NCI-H2029 treated with DMSO at 0.1 percent for 48 hours (cell line): ENCODE data around the gene ZFYVE28.
"Not testable (repeated sequence)": the region's sequence is repeated elsewhere in the genome, so short reads cannot be mapped to it uniquely, and the experiment has no call there.

Experiments used
- DNase-seq: peaks from one replicate; lab custom pipeline; 2025; lab: John Stamatoyannopoulos, UW

Gene ZFYVE28

DNA sequence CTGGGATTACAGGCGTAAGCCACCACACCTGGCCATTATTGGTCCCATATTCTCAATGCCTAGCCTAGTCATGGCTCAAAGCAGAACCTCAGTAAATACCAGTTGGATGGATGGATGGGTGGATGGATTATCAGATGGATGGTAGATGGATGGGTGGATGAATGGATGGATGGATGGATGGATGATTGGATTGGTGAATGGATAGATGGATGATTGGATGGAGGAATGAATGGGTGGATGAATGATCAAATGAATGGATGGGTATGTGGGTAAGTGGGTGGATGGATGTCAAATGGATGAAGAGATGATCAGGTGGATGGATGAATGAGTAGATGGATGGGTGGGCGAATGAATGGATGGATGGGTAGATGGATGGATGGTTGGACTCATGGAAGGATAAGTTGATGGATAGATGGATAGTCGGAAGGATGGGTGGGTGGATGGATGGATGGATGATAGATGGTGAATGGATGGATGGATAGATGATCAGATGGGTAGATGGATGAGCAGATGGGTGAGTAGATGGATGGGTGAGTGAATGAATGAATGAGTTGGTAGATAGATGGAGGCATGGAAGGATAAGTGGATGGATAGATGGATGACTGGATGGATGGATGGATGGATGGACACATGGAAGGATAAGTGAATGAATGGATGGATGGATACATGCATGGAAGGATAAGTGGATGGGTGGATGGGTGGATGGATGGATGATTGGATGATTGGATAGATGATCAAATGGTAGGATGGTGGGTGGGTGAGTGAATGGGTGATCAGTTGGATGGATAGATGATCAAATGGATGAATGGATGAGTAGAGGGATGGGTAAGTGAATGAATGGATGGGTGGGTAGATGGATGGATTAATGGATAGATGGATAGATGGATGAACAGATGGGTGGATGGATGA is 28.5 kb upstream of the ZFYVE28 start:
- no peak for DNase-seq

DNA sequence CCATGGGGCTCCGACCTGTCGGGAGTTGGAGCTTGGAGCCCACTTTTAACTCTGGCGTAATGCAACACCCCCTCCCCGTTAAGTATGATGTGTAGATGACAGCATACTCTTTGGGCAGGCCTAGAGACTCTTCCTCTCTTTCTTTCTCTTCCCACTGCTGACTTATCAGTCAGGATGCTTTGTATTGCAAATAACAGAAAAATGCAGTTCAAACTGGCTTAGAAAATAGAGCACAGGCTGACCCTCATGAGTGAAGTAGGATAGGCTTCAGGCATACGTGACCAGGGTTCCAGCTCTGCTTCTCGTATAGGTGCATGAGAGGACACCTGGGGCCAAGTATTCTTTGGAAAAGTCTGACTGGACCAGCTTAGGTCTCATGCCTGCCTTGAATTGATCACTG is 27.1 kb upstream of the ZFYVE28 start:
- DNase-seq, result no peak

DNA sequence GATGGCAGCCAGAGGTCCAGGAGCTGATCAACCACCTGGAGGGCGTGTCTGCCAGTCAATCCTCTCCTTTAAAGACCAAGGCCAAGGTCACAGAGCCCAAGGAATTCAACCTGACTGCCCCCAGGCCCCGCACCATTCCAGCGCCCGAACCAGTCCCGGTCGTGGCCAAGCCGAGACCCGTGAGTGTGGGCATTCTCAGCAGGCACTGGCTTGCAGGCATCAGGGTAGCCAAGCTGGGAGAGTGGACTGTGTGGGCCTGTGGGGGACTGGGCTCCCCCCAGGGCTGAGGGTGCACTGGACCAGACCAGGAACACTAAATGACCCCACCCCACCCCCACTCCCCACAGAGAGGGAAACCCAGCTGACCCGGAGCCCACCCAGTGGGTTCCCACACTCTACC is 26.7 kb upstream of the ZFYVE28 start:
- DNase-seq, result no peak

DNA sequence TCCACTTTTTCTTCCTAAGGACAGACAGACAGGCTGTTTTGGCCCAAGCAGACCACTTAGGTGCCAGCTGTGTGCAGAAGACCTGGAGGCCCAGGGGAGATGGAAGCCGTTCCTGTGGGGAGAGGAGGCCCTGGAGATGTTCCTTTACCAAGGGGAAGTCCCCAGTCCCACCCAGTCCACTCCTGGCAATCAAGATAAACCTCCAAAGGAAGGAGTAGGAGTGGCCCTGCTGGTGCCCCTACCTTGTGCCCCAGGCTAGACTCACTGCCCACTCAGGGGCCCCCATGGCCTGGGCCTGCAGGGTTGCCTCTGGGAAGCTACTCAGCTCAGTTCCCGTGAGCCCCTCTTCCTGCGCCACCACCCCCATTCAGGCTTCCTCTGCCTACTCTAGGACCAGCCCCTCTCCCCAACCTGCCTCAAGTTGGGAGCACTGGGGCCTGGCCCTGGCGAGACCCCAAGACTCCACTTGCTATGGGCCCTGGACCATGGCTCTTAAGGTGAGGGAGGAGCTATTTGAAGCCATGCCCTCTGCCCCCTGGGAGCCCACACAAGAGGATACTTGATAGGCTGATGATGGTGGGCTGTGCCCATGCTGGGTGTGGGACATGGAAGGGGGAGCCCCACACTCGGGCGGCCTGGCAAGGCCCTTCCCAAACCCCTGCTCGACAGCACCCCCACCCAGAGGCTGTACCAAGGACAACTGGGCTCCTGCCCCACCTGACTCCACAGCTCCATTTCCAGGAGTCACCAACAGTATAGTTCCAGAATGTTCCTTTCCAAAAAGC is 25.7 kb upstream of the ZFYVE28 start:
- DNase-seq, result no peak

DNA sequence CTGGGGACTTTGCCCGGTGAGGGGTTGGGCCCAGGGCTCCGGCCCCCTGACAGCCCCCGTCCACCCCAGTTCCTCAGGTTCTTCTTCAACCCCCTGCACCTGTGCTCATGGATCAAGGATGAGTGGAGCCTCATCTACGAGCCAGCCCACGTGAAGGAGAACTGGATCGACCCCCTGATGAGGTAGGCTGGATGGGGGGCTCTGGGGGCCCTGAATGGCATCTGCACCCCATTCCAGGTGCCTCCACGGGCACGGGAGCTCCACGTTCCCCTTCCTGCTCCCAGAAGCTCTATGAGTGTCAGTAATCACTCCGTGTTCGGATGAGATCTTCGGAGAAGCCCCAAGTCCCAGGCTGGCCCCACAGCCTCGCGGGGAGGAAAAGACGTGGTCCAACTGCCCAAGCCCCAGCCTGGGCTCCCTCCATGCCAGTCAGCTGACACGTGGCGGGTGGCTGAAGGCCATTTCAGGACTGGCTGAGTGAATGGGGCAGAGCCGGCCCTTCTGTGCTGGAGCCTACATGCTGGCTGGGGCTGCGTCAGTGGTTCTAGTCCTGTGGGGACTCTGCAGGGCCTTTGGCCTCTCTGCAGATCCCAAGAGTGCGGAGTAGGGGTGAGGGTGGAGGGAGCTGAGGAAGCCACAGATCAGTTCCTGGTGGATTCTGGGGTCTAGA is 24.8 kb upstream of the ZFYVE28 start:
- DNase-seq, result no peak

DNA sequence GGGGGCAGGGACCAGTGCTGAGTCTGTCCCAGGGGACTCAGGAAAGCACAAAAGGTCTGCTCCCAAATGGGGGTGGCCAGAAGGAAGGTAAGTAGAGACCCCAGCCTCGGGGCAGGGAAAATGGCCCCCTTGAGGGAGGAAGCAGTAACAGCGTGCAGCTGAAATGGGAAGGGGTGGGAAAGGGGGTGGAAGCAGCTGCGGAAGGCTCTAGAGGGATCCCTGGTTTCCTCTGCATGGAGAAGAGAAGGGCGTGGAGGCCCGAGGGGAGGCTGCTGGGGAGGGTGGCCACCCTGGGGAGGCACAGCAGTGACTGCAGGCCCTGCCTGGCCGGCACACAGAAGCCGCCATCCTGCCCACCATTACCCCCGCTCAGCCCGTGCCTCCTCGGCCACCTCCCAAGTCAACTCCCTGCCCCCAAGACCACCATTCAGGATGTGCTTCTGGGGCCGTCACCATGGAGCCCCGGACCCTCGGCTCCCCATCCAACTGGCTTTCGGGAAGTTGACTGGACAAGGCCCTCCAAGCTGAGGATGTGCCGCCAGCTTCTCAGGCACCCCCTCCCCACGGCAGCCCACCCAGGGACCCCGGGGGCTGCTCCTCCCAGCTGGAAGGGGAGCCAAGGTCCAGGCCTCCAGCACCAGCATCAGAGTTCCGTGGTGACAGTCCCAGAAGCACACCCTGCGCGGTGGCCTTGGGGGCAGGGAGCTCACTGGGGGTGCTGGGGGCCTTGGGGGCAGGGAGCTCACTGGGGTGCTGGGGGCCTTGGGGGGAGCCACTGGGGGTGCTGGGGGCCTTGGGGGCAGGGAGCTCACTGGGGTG is 23.9 kb upstream of the ZFYVE28 start:
- no peak for DNase-seq

DNA sequence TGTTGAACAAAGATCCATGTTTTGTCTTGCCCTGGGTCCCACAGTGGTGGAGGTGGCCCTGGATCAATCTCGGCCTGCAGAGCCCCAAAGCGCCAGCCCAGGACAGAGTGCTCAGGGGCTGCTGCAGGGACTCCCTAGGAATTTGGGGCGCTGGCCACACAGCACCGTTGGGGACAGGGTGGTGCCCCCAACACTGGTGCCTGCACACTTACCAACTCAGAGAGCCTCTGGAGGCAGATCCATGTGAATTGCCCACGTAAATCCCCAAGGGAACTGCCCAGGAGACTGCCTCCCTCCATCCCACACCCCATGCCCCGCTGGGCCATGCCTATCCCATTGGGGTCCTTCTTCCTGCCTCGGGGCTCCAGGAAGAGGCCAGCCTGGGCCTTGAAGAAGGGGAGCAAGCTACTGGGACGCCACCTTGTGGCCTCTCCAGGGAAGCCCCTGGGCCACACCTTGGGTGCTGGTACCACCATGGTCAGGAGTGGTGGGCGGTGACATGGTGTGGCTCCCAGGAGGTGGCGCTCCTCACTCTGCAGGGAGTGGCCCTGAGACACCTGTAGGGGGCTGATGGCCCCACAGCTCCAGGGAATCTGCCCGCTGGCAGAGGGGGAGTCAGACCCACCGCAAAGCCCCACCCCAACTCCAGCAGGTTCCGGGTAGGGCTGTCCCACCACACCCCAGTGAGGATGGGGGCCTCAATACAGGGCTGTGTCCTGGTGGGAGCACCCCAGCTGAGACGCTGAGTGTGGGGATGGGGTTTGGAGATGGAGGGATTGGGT is 23.1 kb upstream of the ZFYVE28 start:
- no peak for DNase-seq

DNA sequence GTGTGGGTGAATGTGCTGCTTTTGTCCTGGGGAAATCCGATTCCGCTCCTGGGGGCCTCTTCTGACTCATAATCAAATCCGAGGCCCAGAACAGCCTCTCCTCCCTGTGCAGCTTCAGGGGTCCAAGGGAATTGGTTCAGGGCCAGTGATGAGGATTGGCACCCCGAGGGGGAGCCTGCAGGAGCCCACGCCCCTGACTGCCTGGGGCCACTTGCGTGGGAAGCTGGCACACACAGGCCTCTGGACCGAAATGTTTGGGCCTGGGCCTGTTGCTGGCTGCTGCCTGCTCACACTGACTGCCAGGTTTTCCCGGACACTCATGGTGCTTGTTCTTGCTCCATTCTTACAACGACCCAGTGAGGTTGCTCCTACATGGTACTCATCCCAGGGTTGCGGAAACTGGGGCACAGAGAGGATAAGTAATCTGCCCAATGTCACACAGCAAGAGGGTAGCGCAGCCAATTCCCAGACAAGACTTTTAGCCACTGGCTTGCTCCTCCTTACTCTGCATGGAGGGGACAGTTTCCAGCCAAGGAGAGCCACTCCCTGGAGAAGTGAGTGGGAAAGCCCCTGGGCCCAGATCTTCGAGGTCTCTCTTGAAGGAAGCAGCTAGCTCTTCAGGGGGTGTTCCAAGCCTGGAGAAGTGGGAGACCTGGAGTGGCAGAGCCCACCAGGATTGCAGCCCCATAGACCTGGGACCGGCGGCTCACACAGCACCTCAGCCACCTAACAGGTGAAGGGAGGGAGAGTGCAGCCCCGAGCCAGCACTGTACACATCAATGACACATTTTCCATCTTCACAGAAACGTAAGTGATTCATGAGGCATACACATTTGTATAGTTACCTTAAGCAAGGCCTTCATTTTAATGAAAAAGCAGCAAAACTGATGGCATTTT is 20.6 kb upstream of the ZFYVE28 start:
- DNase-seq, result no peak

DNA sequence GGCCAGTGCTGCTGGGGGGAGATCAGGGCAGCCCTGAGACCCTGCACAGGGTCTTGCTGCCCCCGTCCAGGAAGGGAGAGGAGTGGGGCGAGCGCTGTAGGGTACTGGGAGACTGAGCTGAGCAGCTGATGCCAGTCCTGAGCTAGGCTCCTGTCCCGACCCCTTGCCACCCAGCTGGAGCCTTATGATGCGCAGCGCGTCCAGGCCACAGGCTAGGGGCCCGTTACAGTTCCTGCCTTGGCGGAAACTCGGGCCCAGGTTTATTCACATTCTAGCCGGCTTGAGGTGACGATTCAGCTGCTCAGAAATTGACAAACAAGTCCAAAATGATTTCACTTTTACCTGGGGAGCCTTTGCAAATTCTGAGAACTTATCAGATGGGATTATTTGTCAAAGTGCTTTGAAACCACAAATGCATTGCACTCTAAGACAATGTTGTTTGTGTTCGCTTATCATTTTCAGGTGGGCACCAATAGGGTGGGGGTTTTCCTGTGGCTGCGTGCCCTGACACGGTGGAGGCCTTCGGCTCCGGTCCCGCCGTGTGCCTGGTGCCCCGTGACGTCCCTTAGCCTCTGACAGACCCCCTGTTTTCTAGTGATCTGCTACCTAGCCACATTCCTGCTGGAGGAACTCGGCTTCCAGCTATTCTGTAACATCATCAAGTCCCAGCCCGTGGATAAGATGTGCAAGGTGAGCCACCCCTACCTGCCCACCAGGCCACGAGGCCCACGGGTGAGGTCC is 19.2 kb upstream of the ZFYVE28 start:
- DNase-seq, result no peak

DNA sequence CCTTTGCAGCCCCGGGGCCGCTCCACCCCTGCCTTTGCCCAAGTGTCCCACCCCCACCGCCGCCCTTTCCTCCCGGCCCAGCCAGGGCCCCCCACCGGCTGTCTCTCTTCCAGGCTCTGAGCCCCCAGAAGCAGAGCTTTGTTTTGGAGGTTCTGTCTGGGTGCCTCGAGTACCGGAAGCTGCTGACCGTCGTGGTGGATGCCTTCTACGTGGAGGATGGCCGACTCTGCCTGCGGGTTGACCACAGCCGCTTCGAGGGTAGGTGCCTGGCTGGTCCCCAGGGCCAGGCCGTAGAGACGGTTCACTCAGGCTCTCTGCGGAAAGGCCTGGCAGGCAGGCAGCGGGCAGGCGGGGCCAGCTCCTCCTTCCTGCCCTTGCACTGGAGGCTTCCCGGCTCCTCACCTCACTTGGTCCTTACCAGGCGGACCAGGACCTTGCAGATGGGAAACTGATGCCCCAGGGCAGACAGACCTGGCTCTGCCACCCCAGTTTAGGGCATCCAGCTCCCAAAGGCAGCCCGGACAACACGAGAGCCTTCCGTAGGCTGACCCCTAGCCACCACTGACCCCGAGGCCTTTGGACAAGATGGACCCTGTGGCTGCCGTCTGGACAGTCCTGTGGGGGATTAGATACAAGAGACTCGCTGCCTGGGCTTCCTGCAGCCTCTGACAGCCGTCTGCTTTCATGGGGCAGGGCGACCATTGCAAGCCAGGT is 18.5 kb upstream of the ZFYVE28 start:
- no peak for DNase-seq

DNA sequence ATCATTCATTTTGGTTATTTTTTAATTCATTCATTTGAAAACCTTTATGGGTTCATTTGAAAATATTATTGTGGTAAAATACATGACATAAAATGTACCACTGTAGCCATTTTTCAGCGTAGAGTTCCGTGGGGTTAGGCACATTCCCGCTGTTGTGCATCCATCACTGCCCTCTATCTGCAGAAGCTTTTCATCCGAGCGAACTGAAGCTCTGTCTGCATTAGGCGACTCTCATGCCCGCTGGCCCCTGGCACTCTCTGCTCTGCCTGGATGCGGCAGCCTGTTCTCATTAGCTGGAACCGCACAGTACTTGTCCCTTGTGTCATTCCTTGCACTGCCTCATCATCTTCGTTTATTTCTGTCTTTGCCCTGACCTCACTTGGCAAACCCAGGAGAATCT is 17.9 kb upstream of the ZFYVE28 start:
- DNase-seq, result no peak

DNA sequence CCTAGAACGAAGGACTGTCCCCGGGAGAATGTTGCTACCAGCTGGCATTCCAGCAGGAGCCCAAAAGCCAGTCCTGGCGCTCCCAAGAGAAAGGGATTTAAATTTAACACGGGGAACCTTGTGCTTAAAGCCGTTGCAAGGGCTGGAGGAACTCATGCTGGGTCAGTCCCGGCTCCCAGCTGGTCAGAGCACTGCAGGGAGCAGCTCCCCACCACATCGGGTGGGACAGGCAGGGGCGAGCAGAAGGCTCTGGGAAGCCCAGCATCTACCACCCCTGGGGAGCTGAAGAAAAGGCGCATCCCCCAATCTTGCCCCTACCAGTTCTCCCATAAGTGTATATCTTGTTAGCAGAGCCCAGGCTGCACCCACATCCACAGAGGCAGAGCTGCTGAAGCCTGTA is 16.0 kb upstream of the ZFYVE28 start:
- no peak for DNase-seq

DNA sequence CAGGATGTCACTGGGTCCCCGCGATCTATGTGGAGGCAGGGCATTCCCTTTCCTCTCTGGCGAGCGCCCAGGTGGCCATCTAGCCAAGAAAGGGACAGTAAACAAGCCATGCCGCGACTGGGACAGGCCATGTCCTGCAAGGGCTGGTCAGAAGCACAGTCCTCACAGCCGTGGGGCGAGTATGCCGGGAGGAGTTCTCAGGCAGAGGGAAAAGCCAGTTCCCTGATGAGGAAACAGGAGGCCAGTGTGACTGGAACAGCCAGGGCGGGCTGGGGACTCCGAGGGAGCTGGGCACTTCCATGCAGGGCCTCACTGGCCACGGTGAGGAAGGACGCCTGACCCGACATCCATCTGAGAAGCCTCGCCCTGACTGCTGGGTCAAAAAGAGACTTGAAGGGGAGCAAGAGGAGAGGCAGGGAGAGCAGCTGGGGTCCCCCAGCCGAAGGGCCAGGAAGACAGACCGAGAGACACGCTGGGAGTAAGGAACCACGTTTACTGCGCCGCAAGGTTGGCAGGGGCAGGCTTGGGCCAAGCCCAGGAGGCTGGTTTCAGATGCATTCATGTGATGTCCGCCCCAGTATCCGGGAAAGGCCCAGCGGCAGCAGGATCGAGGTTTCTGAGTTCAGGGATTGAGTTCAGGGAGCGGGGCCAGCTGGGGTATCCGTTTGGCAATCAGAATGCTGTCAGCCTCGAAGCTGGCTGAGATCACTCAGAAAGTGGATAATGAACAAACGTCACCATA is 15.3 kb upstream of the ZFYVE28 start:
- no peak for DNase-seq

DNA sequence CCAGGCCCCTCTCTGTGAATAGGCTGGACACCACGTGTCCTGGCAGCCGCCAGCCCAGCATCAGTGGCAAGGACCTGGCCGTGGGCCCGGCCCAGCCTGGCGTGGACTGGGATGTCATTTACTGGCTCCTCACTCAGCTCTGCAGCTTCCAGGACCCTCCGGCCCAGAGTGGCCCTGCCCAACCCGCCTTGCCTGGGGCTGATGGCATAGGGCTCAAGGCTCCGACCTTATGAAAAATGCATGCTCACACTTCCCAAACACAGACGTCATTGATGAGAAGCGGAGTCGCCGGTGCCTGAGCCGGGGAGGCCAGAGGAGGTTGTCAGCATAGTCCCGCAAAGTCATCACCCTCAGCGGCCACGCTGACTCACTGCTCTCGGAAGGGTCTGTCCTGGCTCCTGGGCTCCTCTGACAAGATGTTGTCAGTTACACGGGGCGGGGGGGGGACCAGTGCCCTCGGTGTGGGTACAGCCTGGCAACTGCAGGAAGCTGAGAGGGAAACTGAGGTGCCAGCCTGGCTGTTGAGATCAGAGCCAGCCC is 14.6 kb upstream of the ZFYVE28 start:
- no peak for DNase-seq

DNA sequence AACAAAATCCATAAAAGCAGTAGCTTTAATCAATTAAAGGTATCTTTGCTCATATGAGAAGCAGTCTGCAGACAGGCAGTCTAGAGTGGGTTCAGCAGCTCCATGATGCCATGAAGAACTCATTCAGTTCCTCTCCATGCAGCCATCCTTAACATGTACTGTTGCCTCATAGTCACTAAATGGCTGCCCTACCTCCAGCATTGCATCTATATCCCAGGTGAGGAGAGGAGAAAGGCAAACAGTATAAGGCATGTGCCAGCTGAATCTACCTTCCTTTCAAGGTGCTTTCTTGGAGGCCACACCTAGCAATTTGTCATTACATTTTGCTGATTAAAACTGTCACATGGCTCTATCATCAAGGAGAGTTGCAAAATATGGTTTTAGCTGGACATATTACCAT is 13.6 kb upstream of the ZFYVE28 start:
- no peak for DNase-seq

DNA sequence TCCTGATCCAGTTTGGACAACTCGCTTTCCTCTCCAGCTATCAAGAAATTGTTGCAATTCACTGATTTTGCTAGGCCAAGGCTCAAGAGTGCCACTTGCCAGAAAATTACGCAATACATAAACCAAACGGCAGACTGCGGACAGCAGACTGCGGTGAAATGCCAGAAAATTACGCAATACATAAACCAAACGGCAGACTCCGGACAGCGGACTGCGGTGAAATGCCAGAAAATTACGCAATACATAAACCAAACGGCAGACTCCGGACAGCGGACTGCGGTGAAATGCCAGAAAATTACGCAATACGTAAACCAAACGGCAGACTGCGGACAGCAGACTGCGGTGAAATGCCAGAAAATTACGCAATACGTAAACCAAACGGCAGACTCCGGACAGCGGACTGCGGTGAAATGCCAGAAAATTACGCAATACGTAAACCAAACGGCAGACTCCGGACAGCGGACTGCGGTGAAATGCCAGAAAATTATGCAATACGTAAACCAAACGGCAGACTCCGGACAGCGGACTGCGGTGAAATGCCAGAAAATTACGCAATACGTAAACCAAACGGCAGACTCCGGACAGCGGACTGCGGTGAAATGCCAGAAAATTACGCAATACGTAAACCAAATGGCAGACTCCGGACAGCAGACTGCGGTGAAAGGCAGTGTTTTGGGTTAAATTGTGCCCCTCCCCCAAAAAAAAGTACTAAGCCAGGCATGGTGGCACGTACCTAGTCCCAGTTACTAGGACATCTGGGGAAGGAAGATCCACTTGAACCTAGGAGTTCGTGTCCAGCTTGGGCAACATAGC is 11.7 kb upstream of the ZFYVE28 start:
- DNase-seq, result not testable (repeated sequence)
